Stimulated activated CD4-positive, alpha-beta T cell treated with anti-CD3 and anti-CD28 coated beads, Interleukin-1b, Interleukin-23, amount 100 ng/mL, for 48 hours (primary cell): ENCODE data around the gene AARSD1.
"Not testable (repeated sequence)": the region's sequence is repeated elsewhere in the genome, so short reads cannot be mapped to it uniquely, and the experiment has no call there.

Experiments used
- DNase-seq: peaks from one replicate; pipeline ENCODE4 v3.0.0-alpha.2; 2020

The AARSD1 gene

GRCh38 chr17:42980274-42980765 lies 16.1 kb upstream of the AARSD1 start, which contains the start of gene RUNDC1:
Gene RUNDC1 (plus strand): TSS chr17:42980565. CDS start chr17:42980577, 12 bp downstream.
- peak; percentile 91 for DNase-seq

GRCh38 chr17:42979511-42980273 lies 15.4 kb upstream of the AARSD1 start, which contains the start of gene PTGES3L:
Gene PTGES3L (minus strand): TSS chr17:42980080. CDS start chr17:42980053, 27 bp downstream.
- peak; percentile 39 for DNase-seq

- not testable (repeated sequence) for DNase-seq
These were observed 11.4 kb upstream of the AARSD1 start for GRCh38 chr17:42975701-42976100.

- DNase-seq = no peak
These were observed 11.0 kb upstream of the AARSD1 start for GRCh38 chr17:42975265-42975664.

- DNase-seq = not testable (repeated sequence)
These were observed 9.1 kb upstream of the AARSD1 start for GRCh38 chr17:42973323-42973722.

GRCh38 chr17:42971589-42971988 lies 7.3 kb upstream of the AARSD1 start:
- DNase-seq = no peak

GRCh38 chr17:42969001-42969581 lies 4.8 kb upstream of the AARSD1 start:
- no peak for DNase-seq

- DNase-seq = no peak
These were observed 3.7 kb upstream of the AARSD1 start for GRCh38 chr17:42967925-42968324.

- DNase-seq = no peak
These were observed 10.6 kb downstream of the AARSD1 start for GRCh38 chr17:42953669-42954068.

- DNase-seq = no peak
These were observed 14.0 kb downstream of the AARSD1 start for GRCh38 chr17:42950044-42950783.

GRCh38 chr17:42946812-42947211 lies 17.4 kb downstream of the AARSD1 start:
- no peak for DNase-seq

- DNase-seq = no peak
These were observed 20.0 kb downstream of the AARSD1 start for GRCh38 chr17:42944211-42944610.

GRCh38 chr17:42937712-42938596 lies 26.3 kb downstream of the AARSD1 start:
- peak; percentile 18 for DNase-seq

GRCh38 chr17:42929497-42929844 lies 34.8 kb downstream of the AARSD1 start:
- no peak for DNase-seq

GRCh38 chr17:42928714-42929496 lies 35.3 kb downstream of the AARSD1 start:
- DNase-seq = peak; percentile 48

GRCh38 chr17:42924891-42925290 lies 39.4 kb downstream of the AARSD1 start:
- DNase-seq = no peak

- not testable (repeated sequence) for DNase-seq
These were observed 40.8 kb downstream of the AARSD1 start for GRCh38 chr17:42923472-42923871.

- no peak for DNase-seq
These were observed 42.0 kb downstream of the AARSD1 start for GRCh38 chr17:42922294-42922693.

- DNase-seq = no peak
These were observed 43.3 kb downstream of the AARSD1 start for GRCh38 chr17:42920922-42921321.

GRCh38 chr17:42920106-42920900 lies 44.0 kb downstream of the AARSD1 start:
- no peak for DNase-seq
